D341Med (cell line): ENCODE measurements around the gene UPK3BL2.
"Not testable (repeated sequence)": the region's sequence is repeated elsewhere in the genome, so short reads cannot be mapped to it uniquely, and the experiment has no call there.

Source experiments
- DNase-seq: peaks from one replicate; pipeline ENCODE4 v3.0.0; 2012; ENCODE audit warnings: low spot score

Gene UPK3BL2

GRCh38 chr7:102493220-102493935, 50.1 kb downstream of the UPK3BL2 start:
- DNase-seq: not testable (repeated sequence)

- DNase-seq: not testable (repeated sequence)
Observed at GRCh38 chr7:102490529-102491075, 52.9 kb downstream of the UPK3BL2 start.
